GM18520 (cell line): ENCODE measurements around the gene DOCK6.

Experiments
- ATAC-seq: cut with Tn5 transposase; IDR thresholded peaks from one replicate; pipeline ENCODE4 v1.9.1; 2021; ENCODE audit not compliant: unreplicated experiment

DOCK6 gene

GRCh38 chr19:11279505-11280236 is 17.3 kb upstream of the DOCK6 start:
- no peak for ATAC-seq

GRCh38 chr19:11278670-11279069 is 16.3 kb upstream of the DOCK6 start:
- ATAC-seq = no peak

GRCh38 chr19:11274533-11275086 is 12.3 kb upstream of the DOCK6 start:
- ATAC-seq = no peak

GRCh38 chr19:11273989-11274388 is 11.7 kb upstream of the DOCK6 start:
- no peak for ATAC-seq

- no peak for ATAC-seq
These were observed 11.0 kb upstream of the DOCK6 start for GRCh38 chr19:11273296-11273695.

GRCh38 chr19:11269408-11269807 is 7.1 kb upstream of the DOCK6 start:
- no peak for ATAC-seq

- no peak for ATAC-seq
These were observed 6.5 kb upstream of the DOCK6 start for GRCh38 chr19:11268783-11269267.

GRCh38 chr19:11267316-11268085 is 5.2 kb upstream of the DOCK6 start:
- ATAC-seq = no peak

GRCh38 chr19:11265785-11266236 is 3.5 kb upstream of the DOCK6 start:
- no peak for ATAC-seq

GRCh38 chr19:11265177-11265784 is 3.0 kb upstream of the DOCK6 start:
- ATAC-seq = no peak

- no peak for ATAC-seq
These were observed 2.3 kb upstream of the DOCK6 start for GRCh38 chr19:11264452-11265176.

GRCh38 chr19:11263726-11264125 is 1.4 kb upstream of the DOCK6 start:
- ATAC-seq = no peak

- no peak for ATAC-seq
These were observed 823 bp downstream of the DOCK6 start for GRCh38 chr19:11261431-11261970.

GRCh38 chr19:11260996-11261395 is 1.3 kb downstream of the DOCK6 start:
- ATAC-seq = no peak

- no peak for ATAC-seq
These were observed 4.4 kb downstream of the DOCK6 start for GRCh38 chr19:11257846-11258380.

- no peak for ATAC-seq
These were observed 6.1 kb downstream of the DOCK6 start for GRCh38 chr19:11256189-11256588.

- no peak for ATAC-seq
These were observed 7.7 kb downstream of the DOCK6 start for GRCh38 chr19:11254666-11255065.

- ATAC-seq = no peak
These were observed 9.5 kb downstream of the DOCK6 start for GRCh38 chr19:11252665-11253355.

GRCh38 chr19:11251650-11252314 is 10.5 kb downstream of the DOCK6 start:
- no peak for ATAC-seq
